AG09309 (cell line): ENCODE data around the gene ZNF319.
A peak's percentile ranks its signal among the peaks of the same experiment; 100 is the strongest.

Experiments used
- DNase-seq: peaks from one replicate; pipeline ENCODE4 v3.0.0-alpha.2; 2010; ENCODE audit warnings: low read depth
- H3K4me3 ChIP-seq: 2 replicates; pipeline ENCODE4 v1.5.1; 2011; ENCODE audit warnings: mild to moderate bottlenecking, low read depth, low read length, moderate library complexity; ENCODE audit not compliant: control insufficient read depth
- CTCF ChIP-seq: IDR thresholded peaks from 2 replicates; pipeline ENCODE4 v1.5.1; 2011; ENCODE audit warnings: mild to moderate bottlenecking, low read depth, low read length, inconsistent platforms; ENCODE audit not compliant: insufficient read depth, control insufficient read depth; ENCODE audit errors: missing control alignments

The ZNF319 gene

DNA sequence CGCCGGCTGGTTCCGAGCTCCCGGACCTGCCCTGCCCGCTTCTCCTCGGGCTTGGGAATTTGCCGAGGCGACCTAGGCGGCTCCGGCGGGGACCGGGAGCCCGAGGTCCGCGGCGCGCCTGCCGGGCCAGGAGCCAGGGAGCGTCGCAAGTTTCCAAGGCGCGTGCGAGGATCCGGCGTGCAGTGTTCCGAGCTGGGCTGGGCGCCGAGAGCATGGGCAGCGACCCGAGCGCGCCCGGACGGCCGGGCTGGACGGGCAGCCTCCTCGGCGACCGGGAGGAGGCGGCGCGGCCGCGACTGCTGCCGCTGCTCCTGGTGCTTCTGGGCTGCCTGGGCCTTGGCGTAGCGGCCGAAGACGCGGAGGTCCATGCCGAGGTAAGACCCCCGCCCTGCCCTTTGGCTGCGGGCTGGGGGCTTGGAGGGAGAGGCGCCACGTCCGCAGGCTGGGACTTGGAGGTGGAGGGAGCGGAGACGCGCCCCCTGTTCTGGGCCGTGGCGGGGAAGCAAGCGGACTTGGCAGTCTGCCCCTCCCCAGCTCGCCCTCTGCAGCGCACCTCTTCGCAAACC lies 25.8 kb upstream of the ZNF319 start:
- no peak for DNase-seq
- no peak for TF ChIP-seq CTCF
- H3K4me3 ChIP-seq, result peak overlapping the region; percentile 62

- no peak for TF ChIP-seq CTCF
- DNase-seq, result no peak
- peak within 1 kb of the TSS; percentile 62 for H3K4me3 ChIP-seq
These were observed 25.1 kb upstream of the ZNF319 start, which contains the start of gene MMP15 for GRCh38 chr16:58025351-58026138. Gene MMP15, plus strand, starts transcription at chr16:58025754. Its CDS starts 597 bp downstream, at chr16:58026351.

DNA sequence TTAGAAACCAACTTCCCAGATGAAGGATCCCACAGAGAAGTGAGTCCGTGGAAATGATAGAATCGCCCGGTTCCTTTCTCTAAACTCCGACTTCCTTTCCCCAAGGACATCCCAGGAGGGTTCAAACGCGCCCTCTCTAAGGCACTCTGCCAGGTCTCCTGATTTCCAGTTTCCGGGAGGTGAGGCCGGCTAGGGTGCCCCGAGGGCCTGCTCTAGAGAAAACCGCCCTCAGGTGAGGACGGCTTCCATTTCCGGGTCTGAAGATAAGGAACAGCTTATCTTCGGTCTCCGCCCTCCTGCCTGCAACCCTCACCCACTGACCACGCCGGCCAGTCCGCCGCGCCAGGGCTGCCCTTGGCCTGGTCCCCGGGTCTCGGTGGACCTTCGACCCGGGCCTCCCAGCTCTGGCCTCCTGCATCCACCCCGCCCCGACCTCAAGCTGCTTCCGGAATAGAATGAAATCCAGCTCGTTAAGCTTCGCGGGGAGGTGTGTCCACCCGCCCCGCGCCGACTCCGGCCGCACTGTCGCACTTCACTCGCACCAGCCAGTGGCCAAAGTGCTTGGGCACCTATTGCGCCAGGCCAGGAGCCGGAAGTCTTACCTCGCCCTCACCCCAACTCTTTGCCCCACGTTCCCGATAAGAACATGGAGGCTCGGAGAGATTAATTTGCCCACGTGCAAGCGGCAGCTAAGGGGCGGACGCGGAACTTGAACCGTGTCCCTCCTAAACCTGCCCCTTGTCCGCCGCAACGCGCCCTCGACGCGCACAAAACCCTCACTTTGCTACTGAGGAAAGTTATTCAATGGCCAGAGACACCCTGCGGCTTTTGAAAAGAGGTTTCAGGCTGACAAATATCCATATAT lies 24.2 kb upstream of the ZNF319 start:
- TF ChIP-seq CTCF, result no peak
- DNase-seq, result no peak
- H3K4me3 ChIP-seq, result peak overlapping the region; percentile 62

GRCh38 chr16:58022601-58023371 lies 22.3 kb upstream of the ZNF319 start:
- TF ChIP-seq CTCF, result no peak
- peak; percentile 48 for DNase-seq
- H3K4me3 ChIP-seq, result no peak overlapping the region

- DNase-seq, result no peak
- H3K4me3 ChIP-seq, result no peak overlapping the region
- TF ChIP-seq CTCF, result no peak
These were observed 21.4 kb upstream of the ZNF319 start for GRCh38 chr16:58021661-58022551.
